Astrocyte (in vitro differentiated cells and primary cell): ENCODE measurements around the gene ATXN10.

Experiments used
- EZH2 ChIP-seq: IDR thresholded peaks from 2 replicates; pipeline ENCODE4 v1.6.1; 2012; ENCODE audit warnings: mild to moderate bottlenecking, low read length, inconsistent platforms; ENCODE audit not compliant: insufficient read depth
- TF ChIP-seq, protein P1 (sequence below): IDR thresholded peaks from 2 replicates; pipeline ENCODE4 v1.5.1; 2011; ENCODE audit warnings: low read depth, mild to moderate bottlenecking, inconsistent platforms, low read length, moderate library complexity; ENCODE audit not compliant: insufficient read depth

- TF ChIP-seq, protein P1, sequence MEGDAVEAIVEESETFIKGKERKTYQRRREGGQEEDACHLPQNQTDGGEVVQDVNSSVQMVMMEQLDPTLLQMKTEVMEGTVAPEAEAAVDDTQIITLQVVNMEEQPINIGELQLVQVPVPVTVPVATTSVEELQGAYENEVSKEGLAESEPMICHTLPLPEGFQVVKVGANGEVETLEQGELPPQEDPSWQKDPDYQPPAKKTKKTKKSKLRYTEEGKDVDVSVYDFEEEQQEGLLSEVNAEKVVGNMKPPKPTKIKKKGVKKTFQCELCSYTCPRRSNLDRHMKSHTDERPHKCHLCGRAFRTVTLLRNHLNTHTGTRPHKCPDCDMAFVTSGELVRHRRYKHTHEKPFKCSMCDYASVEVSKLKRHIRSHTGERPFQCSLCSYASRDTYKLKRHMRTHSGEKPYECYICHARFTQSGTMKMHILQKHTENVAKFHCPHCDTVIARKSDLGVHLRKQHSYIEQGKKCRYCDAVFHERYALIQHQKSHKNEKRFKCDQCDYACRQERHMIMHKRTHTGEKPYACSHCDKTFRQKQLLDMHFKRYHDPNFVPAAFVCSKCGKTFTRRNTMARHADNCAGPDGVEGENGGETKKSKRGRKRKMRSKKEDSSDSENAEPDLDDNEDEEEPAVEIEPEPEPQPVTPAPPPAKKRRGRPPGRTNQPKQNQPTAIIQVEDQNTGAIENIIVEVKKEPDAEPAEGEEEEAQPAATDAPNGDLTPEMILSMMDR: no peak
- TF ChIP-seq EZH2: no peak
These were observed 20.9 kb upstream of the ATXN10 start for GRCh38 chr22:45650721-45651120.
